Skeletal muscle tissue (tissue), 4 donors: ENCODE results near the gene HDLBP. TPM values are rescaled to one million over a fixed set of nuclear protein-coding genes. Genes with fewer than 3 reads are reported as not detected.

Experiments
- H3K27ac ChIP-seq: one replicate; pipeline ENCODE4 v1.7.0; 2013; ENCODE audit warnings: mild to moderate bottlenecking, low read depth, low read length, inconsistent platforms
- H3K27me3 ChIP-seq, 3 donors: one replicate each; pipeline ENCODE4 v1.7.0; 2013; ENCODE audit warnings: low read length in 3 of 3; ENCODE audit not compliant: control insufficient read depth in 3 of 3, insufficient read depth in 3 of 3
- H3K36me3 ChIP-seq, 3 donors: one replicate each; pipeline ENCODE4 v1.7.0; 2013; ENCODE audit warnings: low read length in 3 of 3; ENCODE audit not compliant: control insufficient read depth in 3 of 3, insufficient read depth in 3 of 3
- H3K4me1 ChIP-seq, 3 donors: one replicate each; pipeline ENCODE4 v1.7.0; 2013; ENCODE audit warnings: low read length in 3 of 3, mild to moderate bottlenecking in 3 of 3; ENCODE audit not compliant: control insufficient read depth in 3 of 3, insufficient read depth in 3 of 3
- H3K4me3 ChIP-seq, 3 donors: one replicate each; pipeline ENCODE4 v1.7.0; 2013; ENCODE audit warnings: low read length in 3 of 3
- H3K9ac ChIP-seq, 3 donors: one replicate each; pipeline ENCODE4 v1.7.0; 2013; ENCODE audit warnings: low read length in 3 of 3, mild to moderate bottlenecking in 3 of 3, moderate library complexity in 2 of 3, low read depth in 1 of 3
- H3K9me3 ChIP-seq, 3 donors: one replicate each; pipeline ENCODE4 v1.7.0; 2013; ENCODE audit warnings: low read length in 3 of 3; ENCODE audit not compliant: control insufficient read depth in 3 of 3
- total RNA-seq: library from RNA; depleted of rRNA; stranded (reverse); fragments of >200 nt; gene quantifications from one replicate; pipeline ENCODE4 v1.2.3, GENCODE V29; 2014
- donor health status: Osteomylitis.

The HDLBP gene
- total RNA-seq, 1 donor from 2014 or later = 473 TPM

GRCh38 chr2:241354668-241355658, 39.5 kb upstream of the HDLBP start:
- H3K36me3 ChIP-seq = peaks cover 20 to 36% (median 34%) of the 10 kb centered on the region in 3 donors
- no peak overlapping the region for H3K9ac ChIP-seq
- peak overlapping the region; percentile 52 for H3K27ac ChIP-seq
- H3K27me3 ChIP-seq = no peaks in the 10 kb centered on the region
- H3K4me3 ChIP-seq = peak overlapping the region; percentile 51 to 68 (median 65)
- H3K9me3 ChIP-seq = no peaks in the 10 kb centered on the region
- peaks cover 14 to 21% (median 18%) of the 10 kb centered on the region in 3 donors for H3K4me1 ChIP-seq

- Histone ChIP-seq H3K9me3 (no peaks in the 10 kb centered on the region), H3K9ac (no peak overlapping the region), H3K27ac (no peak overlapping the region), H3K36me3 (peaks cover 37 to 55% (median 52%) of the 10 kb centered on the region in 3 donors), H3K4me1 (peaks cover 7 to 13% (median 13%) of the 10 kb centered on the region in 3 donors), H3K27me3 (no peaks in the 10 kb centered on the region), H3K4me3 (no peak overlapping the region)
Measured at GRCh38 chr2:241352227-241352626, 36.8 kb upstream of the HDLBP start.

GRCh38 chr2:241351640-241352031, 36.2 kb upstream of the HDLBP start:
- Histone ChIP-seq H3K36me3 (peaks cover 43 to 61% (median 58%) of the 10 kb centered on the region in 3 donors), H3K27me3 (no peaks in the 10 kb centered on the region), H3K9me3 (no peaks in the 10 kb centered on the region), H3K4me1 (peaks cover under 1 to 10% (median 7%) of the 10 kb centered on the region in 3 donors), H3K4me3 (no peak overlapping the region), H3K9ac (no peak overlapping the region), H3K27ac (no peak overlapping the region)

GRCh38 chr2:241350878-241351639, 35.6 kb upstream of the HDLBP start:
- no peaks in the 10 kb centered on the region for H3K9me3 ChIP-seq
- H3K36me3 ChIP-seq = peaks cover 47 to 67% (median 64%) of the 10 kb centered on the region in 3 donors
- H3K4me3 ChIP-seq = no peak overlapping the region
- H3K9ac ChIP-seq = no peak overlapping the region
- H3K4me1 ChIP-seq = peaks cover 0 to 8% (median 4%) of the 10 kb centered on the region in 3 donors
- no peaks in the 10 kb centered on the region for H3K27me3 ChIP-seq
- no peak overlapping the region for H3K27ac ChIP-seq

GRCh38 chr2:241350530-241350877, 35.0 kb upstream of the HDLBP start:
- peaks cover 52 to 72% (median 70%) of the 10 kb centered on the region in 3 donors for H3K36me3 ChIP-seq
- H3K9me3 ChIP-seq = no peaks in the 10 kb centered on the region
- H3K4me1 ChIP-seq = peaks cover 0 to 8% (median 4%) of the 10 kb centered on the region in 3 donors
- H3K27ac ChIP-seq = no peak overlapping the region
- H3K27me3 ChIP-seq = no peaks in the 10 kb centered on the region
- H3K4me3 ChIP-seq = no peak overlapping the region
- H3K9ac ChIP-seq = no peak overlapping the region

GRCh38 chr2:241349941-241350340, 34.5 kb upstream of the HDLBP start:
- no peak overlapping the region for H3K27ac ChIP-seq
- no peaks in the 10 kb centered on the region for H3K9me3 ChIP-seq
- peaks cover 56 to 77% (median 74%) of the 10 kb centered on the region in 3 donors for H3K36me3 ChIP-seq
- no peak overlapping the region for H3K4me3 ChIP-seq
- H3K27me3 ChIP-seq = no peaks in the 10 kb centered on the region
- H3K4me1 ChIP-seq = peaks cover 0 to 4% (median 1%) of the 10 kb centered on the region in 3 donors
- H3K9ac ChIP-seq = no peak overlapping the region

- Histone ChIP-seq H3K9ac (no peak overlapping the region), H3K4me1 (peaks cover 5 to 10% (median 8%) of the 10 kb centered on the region in 3 donors), H3K27ac (no peak overlapping the region), H3K36me3 (peaks cover 51 to 75% (median 69%) of the 10 kb centered on the region in 3 donors), H3K9me3 (no peaks in the 10 kb centered on the region), H3K4me3 (no peak overlapping the region), H3K27me3 (no peaks in the 10 kb centered on the region)
Measured at GRCh38 chr2:241344925-241345651, 29.6 kb upstream of the HDLBP start.

GRCh38 chr2:241340631-241341163, 25.2 kb upstream of the HDLBP start:
- Histone ChIP-seq H3K4me3 (no peak overlapping the region), H3K27ac (peak overlapping the region; percentile 88), H3K36me3 (peaks cover 24 to 64% (median 60%) of the 10 kb centered on the region in 3 donors), H3K27me3 (no peaks in the 10 kb centered on the region), H3K9ac (peak overlapping the region in 1 of 3 donors; percentile 45), H3K4me1 (peaks cover 9 to 21% (median 18%) of the 10 kb centered on the region in 3 donors), H3K9me3 (no peaks in the 10 kb centered on the region)
